Measurements from ENCODE around the gene GBE1. TPM values are rescaled to one million over a fixed set of nuclear protein-coding genes. Genes with fewer than 3 reads are reported as not detected.

The GBE1 gene
- total and polyA plus RNA-seq, 7 donors, result 99.7 to 290 (median 194) TPM

DNA sequence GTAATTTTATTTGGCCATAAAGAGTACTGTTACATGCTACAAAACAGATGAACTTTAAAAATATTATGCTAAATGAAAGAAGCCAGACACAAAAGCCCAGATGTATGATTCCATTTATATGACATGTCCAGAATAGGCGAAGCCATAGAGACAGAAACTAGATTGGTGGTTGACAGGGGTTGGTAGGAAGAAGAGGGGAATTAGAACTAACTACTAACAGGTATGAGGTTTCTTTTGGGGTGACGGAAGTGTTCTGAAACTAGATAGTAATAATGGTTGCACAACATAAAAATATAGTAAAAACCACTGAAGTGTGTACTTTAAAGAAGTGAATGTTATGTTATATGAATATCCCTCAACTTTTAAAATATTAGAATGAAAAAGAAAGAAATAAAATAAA lies 66.1 kb downstream of the GBE1 start:
- H3K9me3 ChIP-seq, result no peaks in the 10 kb centered on the region
- ATAC-seq, result no peak

GRCh38 chr3:81694662-81695061 lies 66.8 kb downstream of the GBE1 start:
- Histone ChIP-seq H3K36me3 (ENCODE audit: insufficient read depth in 1 of 2, low read depth in 1 of 2) (peaks cover 0 to 25% of the 10 kb centered on the region in 2 donors), H3K4me3 (no peak overlapping the region), H3K27ac (no peak overlapping the region), H3K27me3 (ENCODE audit: insufficient read depth in 3 of 3, low read length in 2 of 3) (no peaks in the 10 kb centered on the region), H3K9me3 (no peaks in the 10 kb centered on the region), H3K4me1 (no peaks in the 10 kb centered on the region)
- 83 to 90% (median 85%) methylated on average over 5 of the region's 5 CpGs for WGBS, 3 donors
- DNase-seq (no peak), ATAC-seq (peak in 2 of 4 donors; percentile 5 to 9)
- intact Hi-C loops (cut with DNase I), result no loop called here
- TF ChIP-seq, protein P1, sequence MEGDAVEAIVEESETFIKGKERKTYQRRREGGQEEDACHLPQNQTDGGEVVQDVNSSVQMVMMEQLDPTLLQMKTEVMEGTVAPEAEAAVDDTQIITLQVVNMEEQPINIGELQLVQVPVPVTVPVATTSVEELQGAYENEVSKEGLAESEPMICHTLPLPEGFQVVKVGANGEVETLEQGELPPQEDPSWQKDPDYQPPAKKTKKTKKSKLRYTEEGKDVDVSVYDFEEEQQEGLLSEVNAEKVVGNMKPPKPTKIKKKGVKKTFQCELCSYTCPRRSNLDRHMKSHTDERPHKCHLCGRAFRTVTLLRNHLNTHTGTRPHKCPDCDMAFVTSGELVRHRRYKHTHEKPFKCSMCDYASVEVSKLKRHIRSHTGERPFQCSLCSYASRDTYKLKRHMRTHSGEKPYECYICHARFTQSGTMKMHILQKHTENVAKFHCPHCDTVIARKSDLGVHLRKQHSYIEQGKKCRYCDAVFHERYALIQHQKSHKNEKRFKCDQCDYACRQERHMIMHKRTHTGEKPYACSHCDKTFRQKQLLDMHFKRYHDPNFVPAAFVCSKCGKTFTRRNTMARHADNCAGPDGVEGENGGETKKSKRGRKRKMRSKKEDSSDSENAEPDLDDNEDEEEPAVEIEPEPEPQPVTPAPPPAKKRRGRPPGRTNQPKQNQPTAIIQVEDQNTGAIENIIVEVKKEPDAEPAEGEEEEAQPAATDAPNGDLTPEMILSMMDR (IDR thresholded peaks at IDR 0.05), result no peak

More for the DNA sequence above, 66.1 kb downstream of the GBE1 start:
- intact Hi-C loops (cut with DNase I), result no loop called here
- Histone ChIP-seq H3K4me3 (no peak overlapping the region), H3K4me1 (no peaks in the 10 kb centered on the region), H3K27ac (no peak overlapping the region), H3K27me3 (ENCODE audit: insufficient read depth in 3 of 3, low read length in 2 of 3) (no peaks in the 10 kb centered on the region), H3K36me3 (ENCODE audit: insufficient read depth in 1 of 2, low read depth in 1 of 2) (peaks cover 0 to 32% of the 10 kb centered on the region in 2 donors)
- DNase-seq, result no peak
- TF ChIP-seq, protein P1 (IDR thresholded peaks at IDR 0.05), result no peak
- 87 to 95% (median 92%) methylated on average over 2 of the region's 2 CpGs for WGBS, 3 donors

GRCh38 chr3:81692766-81693165 lies 68.7 kb downstream of the GBE1 start:
- Histone ChIP-seq H3K36me3 (ENCODE audit: insufficient read depth in 1 of 2, low read depth in 1 of 2) (peaks cover 2 to 15% of the 10 kb centered on the region in 2 donors), H3K4me3 (no peak overlapping the region), H3K9me3 (no peaks in the 10 kb centered on the region), H3K27ac (no peak overlapping the region), H3K27me3 (ENCODE audit: insufficient read depth in 3 of 3, low read length in 2 of 3) (no peaks in the 10 kb centered on the region), H3K4me1 (no peaks in the 10 kb centered on the region)
- intact Hi-C loops (cut with DNase I), result no loop called here
- ATAC-seq (no peak), DNase-seq (no peak)
- TF ChIP-seq, protein P1 (IDR thresholded peaks at IDR 0.05), result no peak
- 80 to 89% (median 85%) methylated on average over 1 of the region's 1 CpG for WGBS, 3 donors

DNA sequence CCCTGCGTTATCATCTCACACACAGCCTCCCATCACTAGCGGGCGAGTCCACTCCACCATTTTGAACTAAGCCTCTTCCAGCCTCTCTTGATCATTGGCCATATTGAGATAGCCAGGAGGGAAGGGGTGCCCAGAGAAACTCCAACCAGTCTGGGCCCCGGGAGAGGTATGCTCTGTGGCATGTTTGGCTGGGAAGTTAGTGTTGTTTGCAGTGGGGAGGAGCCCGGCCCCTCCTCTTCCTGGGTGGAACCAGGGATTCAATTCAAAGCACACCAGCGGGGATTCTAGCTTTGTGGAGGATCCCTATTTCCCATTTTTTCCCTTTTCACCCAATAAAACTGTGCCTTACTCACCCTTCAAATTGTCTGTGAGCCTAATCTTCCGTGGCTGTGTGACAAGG lies 71.8 kb downstream of the GBE1 start:
- DNase-seq, result no peak

More for the DNA sequence above, 71.8 kb downstream of the GBE1 start:
- 89 to 94% (median 91%) methylated on average over 7 of the region's 7 CpGs for WGBS, 3 donors
- Histone ChIP-seq H3K4me1 (no peaks in the 10 kb centered on the region), H3K27ac (no peak overlapping the region), H3K9me3 (no peaks in the 10 kb centered on the region), H3K36me3 (ENCODE audit: insufficient read depth in 1 of 2, low read depth in 1 of 2) (peaks cover 5 to 31% of the 10 kb centered on the region in 2 donors), H3K4me3 (no peak overlapping the region), H3K27me3 (ENCODE audit: insufficient read depth in 3 of 3, low read length in 2 of 3) (no peaks in the 10 kb centered on the region)
- TF ChIP-seq, protein P1 (IDR thresholded peaks at IDR 0.05), result no peak
- peak in 3 of 4 donors; percentile 12 to 16 (median 14) for ATAC-seq
- intact Hi-C loops (cut with DNase I), result no loop called here

Data from psoas muscle (tissue), 8 donors.